ENCODE measurements around the gene PLXDC2.

DNA sequence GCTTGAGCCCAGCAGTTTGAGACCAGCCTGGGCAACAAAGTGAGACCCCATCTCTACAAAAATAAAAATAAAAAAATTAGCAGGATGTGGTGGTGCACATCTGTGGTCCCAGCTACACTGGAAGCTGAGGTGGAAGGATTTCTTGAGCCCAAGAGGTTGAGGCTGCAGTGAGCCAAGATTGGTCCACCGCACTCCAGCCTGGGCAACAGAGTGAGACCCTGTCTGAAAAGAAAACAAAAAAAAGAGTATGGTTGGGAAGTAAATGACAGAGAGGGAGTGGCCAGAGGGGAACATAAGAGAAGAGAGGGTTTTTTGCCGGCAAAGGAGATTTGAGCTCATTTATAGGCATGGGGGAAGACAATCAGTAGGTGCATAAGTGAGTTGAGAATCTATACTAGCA is 19.7 kb downstream of the PLXDC2 start:
- TF ChIP-seq POLR2A (IDR thresholded peaks at IDR 0.05) = no peak
- TF ChIP-seq, protein P1, sequence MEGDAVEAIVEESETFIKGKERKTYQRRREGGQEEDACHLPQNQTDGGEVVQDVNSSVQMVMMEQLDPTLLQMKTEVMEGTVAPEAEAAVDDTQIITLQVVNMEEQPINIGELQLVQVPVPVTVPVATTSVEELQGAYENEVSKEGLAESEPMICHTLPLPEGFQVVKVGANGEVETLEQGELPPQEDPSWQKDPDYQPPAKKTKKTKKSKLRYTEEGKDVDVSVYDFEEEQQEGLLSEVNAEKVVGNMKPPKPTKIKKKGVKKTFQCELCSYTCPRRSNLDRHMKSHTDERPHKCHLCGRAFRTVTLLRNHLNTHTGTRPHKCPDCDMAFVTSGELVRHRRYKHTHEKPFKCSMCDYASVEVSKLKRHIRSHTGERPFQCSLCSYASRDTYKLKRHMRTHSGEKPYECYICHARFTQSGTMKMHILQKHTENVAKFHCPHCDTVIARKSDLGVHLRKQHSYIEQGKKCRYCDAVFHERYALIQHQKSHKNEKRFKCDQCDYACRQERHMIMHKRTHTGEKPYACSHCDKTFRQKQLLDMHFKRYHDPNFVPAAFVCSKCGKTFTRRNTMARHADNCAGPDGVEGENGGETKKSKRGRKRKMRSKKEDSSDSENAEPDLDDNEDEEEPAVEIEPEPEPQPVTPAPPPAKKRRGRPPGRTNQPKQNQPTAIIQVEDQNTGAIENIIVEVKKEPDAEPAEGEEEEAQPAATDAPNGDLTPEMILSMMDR (IDR thresholded peaks at IDR 0.05) = no peak
- no peak for TF ChIP-seq EP300 (IDR thresholded peaks at IDR 0.05)
- no peak for TF ChIP-seq POLR2AphosphoS5 (IDR thresholded peaks at IDR 0.05)
